ENCODE results near the gene LLGL1.

The LLGL1 gene

DNA sequence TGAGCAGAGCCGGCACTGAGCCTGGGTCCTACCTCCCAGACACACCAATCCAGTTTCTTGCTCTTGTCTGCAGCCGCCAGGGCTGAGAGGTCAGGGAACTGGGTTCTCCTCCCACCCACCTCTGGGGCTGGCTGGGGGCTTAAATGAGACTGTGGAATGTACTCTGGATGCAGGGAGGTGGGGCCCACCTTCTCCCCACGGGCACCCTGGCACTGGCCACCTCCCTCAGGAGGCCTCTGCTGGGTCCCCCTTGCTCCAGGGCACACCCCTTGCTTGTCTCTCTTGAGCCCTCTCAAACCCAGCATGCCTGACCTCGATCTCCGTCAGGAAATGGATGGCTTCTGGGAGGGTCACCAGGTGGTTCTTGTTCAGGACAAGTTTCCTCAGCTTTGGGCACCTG is 26.7 kb downstream of the LLGL1 start:
- TF ChIP-seq, protein P1, sequence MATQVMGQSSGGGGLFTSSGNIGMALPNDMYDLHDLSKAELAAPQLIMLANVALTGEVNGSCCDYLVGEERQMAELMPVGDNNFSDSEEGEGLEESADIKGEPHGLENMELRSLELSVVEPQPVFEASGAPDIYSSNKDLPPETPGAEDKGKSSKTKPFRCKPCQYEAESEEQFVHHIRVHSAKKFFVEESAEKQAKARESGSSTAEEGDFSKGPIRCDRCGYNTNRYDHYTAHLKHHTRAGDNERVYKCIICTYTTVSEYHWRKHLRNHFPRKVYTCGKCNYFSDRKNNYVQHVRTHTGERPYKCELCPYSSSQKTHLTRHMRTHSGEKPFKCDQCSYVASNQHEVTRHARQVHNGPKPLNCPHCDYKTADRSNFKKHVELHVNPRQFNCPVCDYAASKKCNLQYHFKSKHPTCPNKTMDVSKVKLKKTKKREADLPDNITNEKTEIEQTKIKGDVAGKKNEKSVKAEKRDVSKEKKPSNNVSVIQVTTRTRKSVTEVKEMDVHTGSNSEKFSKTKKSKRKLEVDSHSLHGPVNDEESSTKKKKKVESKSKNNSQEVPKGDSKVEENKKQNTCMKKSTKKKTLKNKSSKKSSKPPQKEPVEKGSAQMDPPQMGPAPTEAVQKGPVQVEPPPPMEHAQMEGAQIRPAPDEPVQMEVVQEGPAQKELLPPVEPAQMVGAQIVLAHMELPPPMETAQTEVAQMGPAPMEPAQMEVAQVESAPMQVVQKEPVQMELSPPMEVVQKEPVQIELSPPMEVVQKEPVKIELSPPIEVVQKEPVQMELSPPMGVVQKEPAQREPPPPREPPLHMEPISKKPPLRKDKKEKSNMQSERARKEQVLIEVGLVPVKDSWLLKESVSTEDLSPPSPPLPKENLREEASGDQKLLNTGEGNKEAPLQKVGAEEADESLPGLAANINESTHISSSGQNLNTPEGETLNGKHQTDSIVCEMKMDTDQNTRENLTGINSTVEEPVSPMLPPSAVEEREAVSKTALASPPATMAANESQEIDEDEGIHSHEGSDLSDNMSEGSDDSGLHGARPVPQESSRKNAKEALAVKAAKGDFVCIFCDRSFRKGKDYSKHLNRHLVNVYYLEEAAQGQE (IDR thresholded peaks at IDR 0.05; ENCODE audit: insufficient read depth in 1 of 2, low read depth in 2 of 2, low read length in 2 of 2) = no peak

- TF ChIP-seq, protein P1 (IDR thresholded peaks at IDR 0.05; ENCODE audit: insufficient read depth in 1 of 2, low read depth in 2 of 2, low read length in 2 of 2) = no peak
- TF ChIP-seq TAF1 (IDR thresholded peaks at IDR 0.05; ENCODE audit: borderline replicate concordance, insufficient read depth, low read length) = no peak
- TF ChIP-seq SIN3A (IDR thresholded peaks at IDR 0.05; ENCODE audit: borderline replicate concordance, insufficient read depth, low read length) = no peak
- no peak for TF ChIP-seq FOXP2 (optimal IDR thresholded peaks at IDR 0.05; ENCODE audit: borderline replicate concordance, extremely low read depth, extremely low read length, insufficient read depth)
- TF ChIP-seq POLR2AphosphoS5 (IDR thresholded peaks at IDR 0.05; ENCODE audit: low read depth, low read length) = no peak
These were observed 27.9 kb downstream of the LLGL1 start for GRCh38 chr17:18253187-18253884.

- TF ChIP-seq SIN3A (IDR thresholded peaks at IDR 0.05; ENCODE audit: borderline replicate concordance, insufficient read depth, low read length) = no peak
- no peak for TF ChIP-seq TAF1 (IDR thresholded peaks at IDR 0.05; ENCODE audit: borderline replicate concordance, insufficient read depth, low read length)
- TF ChIP-seq, protein P1 (IDR thresholded peaks at IDR 0.05; ENCODE audit: insufficient read depth in 1 of 2, low read depth in 2 of 2, low read length in 2 of 2) = no peak
- TF ChIP-seq POLR2AphosphoS5 (IDR thresholded peaks at IDR 0.05; ENCODE audit: low read depth, low read length) = no peak
These were observed 28.7 kb downstream of the LLGL1 start for GRCh38 chr17:18253947-18254821.

DNA sequence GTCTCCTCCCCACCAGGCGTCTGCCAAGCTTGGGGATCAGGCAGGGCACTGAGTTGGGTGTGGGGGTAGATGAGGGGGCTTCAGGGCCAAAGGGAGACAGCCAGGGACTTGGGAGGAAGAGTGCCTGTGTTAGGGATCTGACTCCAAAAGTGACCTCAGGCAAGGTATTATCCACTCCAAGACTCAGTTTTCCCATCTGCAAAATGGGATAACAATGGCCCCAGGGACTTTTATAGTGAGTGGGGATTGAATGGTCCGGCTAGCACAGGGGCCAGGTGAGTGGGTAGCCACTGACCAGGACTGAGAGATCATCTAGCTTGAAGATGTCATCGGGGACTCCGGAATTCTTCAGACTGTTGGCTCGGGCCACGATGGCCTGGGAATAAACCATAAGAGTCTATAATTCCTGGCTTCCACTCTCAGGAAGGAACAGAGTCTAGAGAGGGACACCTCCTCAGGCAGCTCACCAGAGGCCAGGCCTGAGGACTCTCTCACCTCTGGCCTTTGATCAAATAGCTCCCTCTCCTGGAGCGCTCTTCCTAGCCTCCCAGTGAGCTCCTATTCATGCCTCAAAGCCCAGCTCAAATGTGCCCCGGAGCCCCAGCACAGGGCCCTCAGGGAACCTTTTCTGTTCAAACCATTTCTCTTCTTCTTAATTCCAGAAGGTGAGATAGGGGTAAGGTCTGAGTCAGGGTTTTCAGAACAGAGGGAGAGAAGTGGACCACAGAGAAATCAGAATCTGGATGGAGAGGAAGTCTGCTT is 29.6 kb downstream of the LLGL1 start:
- TF ChIP-seq, protein P1 (IDR thresholded peaks at IDR 0.05; ENCODE audit: insufficient read depth in 1 of 2, low read depth in 2 of 2, low read length in 2 of 2) = no peak
- TF ChIP-seq FOXP2 (optimal IDR thresholded peaks at IDR 0.05; ENCODE audit: borderline replicate concordance, extremely low read depth, extremely low read length, insufficient read depth) = no peak
- no peak for TF ChIP-seq POLR2AphosphoS5 (IDR thresholded peaks at IDR 0.05; ENCODE audit: low read depth, low read length)
- TF ChIP-seq TAF1 (IDR thresholded peaks at IDR 0.05; ENCODE audit: borderline replicate concordance, insufficient read depth, low read length) = no peak
- no peak for TF ChIP-seq SIN3A (IDR thresholded peaks at IDR 0.05; ENCODE audit: borderline replicate concordance, insufficient read depth, low read length)

Measured in PFSK-1 (cell line).